GM19395 (cell line): ENCODE measurements around the gene SLC7A10.

Experiments used
- ATAC-seq: cut with Tn5 transposase; IDR thresholded peaks from one replicate; pipeline ENCODE4 v1.9.1; 2021; ENCODE audit warnings: mild to moderate bottlenecking, moderate library complexity; ENCODE audit not compliant: unreplicated experiment

SLC7A10 gene

GRCh38 chr19:33255781-33256180 lies 30.1 kb upstream of the SLC7A10 start:
- no peak for ATAC-seq

- no peak for ATAC-seq
Measured at GRCh38 chr19:33254245-33254824, 28.7 kb upstream of the SLC7A10 start.

- ATAC-seq, result no peak
Measured at GRCh38 chr19:33252971-33253370, 27.3 kb upstream of the SLC7A10 start.

GRCh38 chr19:33252418-33252962 lies 26.8 kb upstream of the SLC7A10 start:
- no peak for ATAC-seq

- ATAC-seq, result no peak
Measured at GRCh38 chr19:33251526-33252090, 26.0 kb upstream of the SLC7A10 start.

- no peak for ATAC-seq
Measured at GRCh38 chr19:33251076-33251475, 25.4 kb upstream of the SLC7A10 start.

GRCh38 chr19:33250500-33250899 lies 24.9 kb upstream of the SLC7A10 start:
- ATAC-seq, result no peak

GRCh38 chr19:33249740-33250366 lies 24.2 kb upstream of the SLC7A10 start:
- no peak for ATAC-seq

- no peak for ATAC-seq
Measured at GRCh38 chr19:33248954-33249613, 23.4 kb upstream of the SLC7A10 start.

GRCh38 chr19:33248553-33248953 lies 22.9 kb upstream of the SLC7A10 start:
- ATAC-seq, result no peak

GRCh38 chr19:33248104-33248503 lies 22.5 kb upstream of the SLC7A10 start:
- no peak for ATAC-seq

- ATAC-seq, result no peak
Measured at GRCh38 chr19:33247441-33247819, 21.8 kb upstream of the SLC7A10 start.

GRCh38 chr19:33246709-33247440 lies 21.2 kb upstream of the SLC7A10 start:
- ATAC-seq, result no peak

GRCh38 chr19:33245948-33246708 lies 20.5 kb upstream of the SLC7A10 start:
- no peak for ATAC-seq

GRCh38 chr19:33242911-33243310 lies 17.3 kb upstream of the SLC7A10 start:
- ATAC-seq, result no peak

- ATAC-seq, result no peak
Measured at GRCh38 chr19:33242131-33242530, 16.5 kb upstream of the SLC7A10 start.

- no peak for ATAC-seq
Measured at GRCh38 chr19:33241530-33242101, 16.0 kb upstream of the SLC7A10 start.

- ATAC-seq, result no peak
Measured at GRCh38 chr19:33241091-33241529, 15.5 kb upstream of the SLC7A10 start.

- no peak for ATAC-seq
Measured at GRCh38 chr19:33240181-33240771, 14.6 kb upstream of the SLC7A10 start.
